Measurements from ENCODE around the gene PKIG. TPM values are rescaled to one million over a fixed set of nuclear protein-coding genes. Genes with fewer than 3 reads are reported as not detected.

Gene PKIG
- total RNA-seq, 2 donors from 2014 or later = 43.6 to 64.9 TPM

GRCh38 chr20:44589537-44589936 is 7.2 kb downstream of the PKIG start:
- H3K27ac ChIP-seq = no peak overlapping the region
- H3K4me3 ChIP-seq = no peak overlapping the region
- TF ChIP-seq POLR2A (IDR thresholded peaks at IDR 0.05) (no peak), CTCF (IDR thresholded peaks at IDR 0.05) (no peak)
- DNase-seq = no peak
- no peaks in the 10 kb centered on the region for H3K4me1 ChIP-seq
- intact Hi-C loops (cut with DNase I) = no loop called here
- no peaks in the 10 kb centered on the region for H3K27me3 ChIP-seq
- ATAC-seq = no peak
- H3K36me3 ChIP-seq (replicated peaks in 1 of 2; ENCODE audit: insufficient read depth in 1 of 2, low read depth in 2 of 2) = no peaks in the 10 kb centered on the region
- H3K9me3 ChIP-seq = no peaks in the 10 kb centered on the region
- 79 to 85% methylated on average over 4 of the region's 4 CpGs for WGBS, 2 donors

GRCh38 chr20:44590980-44591778 is 8.8 kb downstream of the PKIG start:
- Histone ChIP-seq H3K4me3 (no peak overlapping the region), H3K4me1 (no peaks in the 10 kb centered on the region), H3K36me3 (replicated peaks in 1 of 2; ENCODE audit: insufficient read depth in 1 of 2, low read depth in 2 of 2) (no peaks in the 10 kb centered on the region), H3K27me3 (no peaks in the 10 kb centered on the region), H3K27ac (no peak overlapping the region), H3K9me3 (no peaks in the 10 kb centered on the region)
- WGBS, 2 donors = 84 to 88% methylated on average over 9 of the region's 9 CpGs
- TF ChIP-seq CTCF (IDR thresholded peaks at IDR 0.05) (no peak), POLR2A (IDR thresholded peaks at IDR 0.05) (no peak)
- intact Hi-C loops (cut with DNase I) = no loop called here
- ATAC-seq = no peak
- no peak for DNase-seq

GRCh38 chr20:44592366-44592765 is 10.0 kb downstream of the PKIG start:
- Histone ChIP-seq H3K4me3 (no peak overlapping the region), H3K27me3 (no peaks in the 10 kb centered on the region), H3K9me3 (no peaks in the 10 kb centered on the region), H3K27ac (no peak overlapping the region), H3K4me1 (no peaks in the 10 kb centered on the region), H3K36me3 (replicated peaks in 1 of 2; ENCODE audit: insufficient read depth in 1 of 2, low read depth in 2 of 2) (no peaks in the 10 kb centered on the region)
- WGBS, 2 donors = 73 to 76% methylated on average over 3 of the region's 3 CpGs
- TF ChIP-seq POLR2A (IDR thresholded peaks at IDR 0.05) (no peak), CTCF (IDR thresholded peaks at IDR 0.05) (no peak)
- ATAC-seq (no peak), DNase-seq (no peak)
- intact Hi-C loops (cut with DNase I) = no loop called here

GRCh38 chr20:44593751-44594150 is 11.4 kb downstream of the PKIG start:
- Histone ChIP-seq H3K27ac (no peak overlapping the region), H3K4me1 (no peaks in the 10 kb centered on the region), H3K4me3 (no peak overlapping the region), H3K27me3 (no peaks in the 10 kb centered on the region), H3K36me3 (replicated peaks in 1 of 2; ENCODE audit: insufficient read depth in 1 of 2, low read depth in 2 of 2) (no peaks in the 10 kb centered on the region), H3K9me3 (no peaks in the 10 kb centered on the region)
- 69 to 77% methylated on average over 2 of the region's 2 CpGs for WGBS, 2 donors
- intact Hi-C loops (cut with DNase I) = no loop called here
- TF ChIP-seq CTCF (IDR thresholded peaks at IDR 0.05) (no peak), POLR2A (IDR thresholded peaks at IDR 0.05) (no peak)
- ATAC-seq (no peak), DNase-seq (no peak)

GRCh38 chr20:44594730-44595129 is 12.4 kb downstream of the PKIG start:
- Histone ChIP-seq H3K27me3 (no peaks in the 10 kb centered on the region), H3K27ac (no peak overlapping the region), H3K4me3 (no peak overlapping the region), H3K36me3 (replicated peaks in 1 of 2; ENCODE audit: insufficient read depth in 1 of 2, low read depth in 2 of 2) (no peaks in the 10 kb centered on the region), H3K9me3 (no peaks in the 10 kb centered on the region), H3K4me1 (no peaks in the 10 kb centered on the region)
- TF ChIP-seq CTCF (IDR thresholded peaks at IDR 0.05) = no peak
- no peak for TF ChIP-seq POLR2A (IDR thresholded peaks at IDR 0.05)
- WGBS, 2 donors = 55% methylated on average over 1 of the region's 1 CpG; no CpG with 5 or more reads in 1 of the 2 donors
- intact Hi-C loops (cut with DNase I) = no loop called here
- DNase-seq = no peak
- no peak for ATAC-seq

All from body of pancreas (tissue), 4 donors.